PC-9 (cell line): ENCODE data around the gene LEUTX.

Experiments
- CTCF ChIP-seq: fragments of 200-600 bp; sonication (generic); conservative IDR thresholded peaks from 2 replicates; pipeline ENCODE4 v1.6.1; 2017; ENCODE audit warnings: mixed run types, antibody characterized with exemption, mild to moderate bottlenecking, moderate library complexity
- EZH2 ChIP-seq: fragments of 200-600 bp; sonication (generic); IDR thresholded peaks from 2 replicates; pipeline ENCODE4 v1.8.0; 2017; ENCODE audit warnings: antibody characterized with exemption, low read depth

GRCh38 chr19:39813264-39813993, 34.8 kb downstream of the LEUTX start:
- TF ChIP-seq CTCF (no peak), EZH2 (no peak)
